NAMALWA (cell line): ENCODE data around the gene PANK2.
"Not testable (repeated sequence)": the region's sequence is repeated elsewhere in the genome, so short reads cannot be mapped to it uniquely, and the experiment has no call there.

ENCODE experiments used
- DNase-seq: peaks from one replicate; pipeline ENCODE4 v3.0.0-alpha.2; 2015; ENCODE audit warnings: low spot score

PANK2 gene

GRCh38 chr20:3901028-3901705 lies 12.0 kb downstream of the PANK2 start:
- no peak for DNase-seq

- no peak for DNase-seq
Observed at GRCh38 chr20:3901706-3902440, 12.7 kb downstream of the PANK2 start.

- no peak for DNase-seq
Observed at GRCh38 chr20:3902446-3902845, 13.3 kb downstream of the PANK2 start.

GRCh38 chr20:3904224-3904623 lies 15.0 kb downstream of the PANK2 start:
- DNase-seq: no peak

- DNase-seq: no peak
Observed at GRCh38 chr20:3904857-3905256, 15.7 kb downstream of the PANK2 start.

GRCh38 chr20:3906744-3907721 lies 17.8 kb downstream of the PANK2 start:
- DNase-seq: not testable (repeated sequence)

GRCh38 chr20:3908667-3909066 lies 19.5 kb downstream of the PANK2 start:
- DNase-seq: no peak

- no peak for DNase-seq
Observed at GRCh38 chr20:3909952-3910366, 20.8 kb downstream of the PANK2 start.

- no peak for DNase-seq
Observed at GRCh38 chr20:3910853-3911252, 21.7 kb downstream of the PANK2 start.

- DNase-seq: no peak
Observed at GRCh38 chr20:3911956-3912355, 22.8 kb downstream of the PANK2 start.

GRCh38 chr20:3914446-3914845 lies 25.3 kb downstream of the PANK2 start:
- DNase-seq: no peak

- DNase-seq: no peak
Observed at GRCh38 chr20:3915691-3916090, 26.5 kb downstream of the PANK2 start.

- no peak for DNase-seq
Observed at GRCh38 chr20:3916364-3916763, 27.2 kb downstream of the PANK2 start.

GRCh38 chr20:3919352-3919751 lies 30.2 kb downstream of the PANK2 start:
- DNase-seq: no peak

- DNase-seq: no peak
Observed at GRCh38 chr20:3922223-3922982, 33.2 kb downstream of the PANK2 start.

- DNase-seq: no peak
Observed at GRCh38 chr20:3922983-3923339, 33.8 kb downstream of the PANK2 start.

- no peak for DNase-seq
Observed at GRCh38 chr20:3923818-3924217, 34.6 kb downstream of the PANK2 start.

- no peak for DNase-seq
Observed at GRCh38 chr20:3924304-3925112, 35.3 kb downstream of the PANK2 start.

- DNase-seq: no peak
Observed at GRCh38 chr20:3925113-3925695, 36.0 kb downstream of the PANK2 start.

GRCh38 chr20:3925899-3926638 lies 36.9 kb downstream of the PANK2 start:
- DNase-seq: no peak
